ENCODE results near the gene C4orf36.

- TF ChIP-seq KDM1A (IDR thresholded peaks at IDR 0.05; ENCODE audit: borderline replicate concordance, low read length) (no peak), POLR2A (IDR thresholded peaks at IDR 0.05; ENCODE audit: control extremely low read depth in 1 of 2, low read depth in 2 of 2, low read length in 2 of 2) (no peak), CTCF (IDR thresholded peaks at IDR 0.05; ENCODE audit: control extremely low read depth in 1 of 3, insufficient read depth in 1 of 3, low read depth in 1 of 3, low read length in 3 of 3) (no peak), EZH2 (IDR thresholded peaks at IDR 0.05; ENCODE audit: low read depth, low read length, severe bottlenecking) (no peak), EGR1 (IDR thresholded peaks at IDR 0.05; ENCODE audit: borderline replicate concordance, low read depth, low read length) (no peak)
Measured at GRCh38 chr4:86919561-86920223, 27.5 kb upstream of the C4orf36 start.

Data from H1 (cell line).